ENCODE data around the gene APC2.

APC2 gene

DNA sequence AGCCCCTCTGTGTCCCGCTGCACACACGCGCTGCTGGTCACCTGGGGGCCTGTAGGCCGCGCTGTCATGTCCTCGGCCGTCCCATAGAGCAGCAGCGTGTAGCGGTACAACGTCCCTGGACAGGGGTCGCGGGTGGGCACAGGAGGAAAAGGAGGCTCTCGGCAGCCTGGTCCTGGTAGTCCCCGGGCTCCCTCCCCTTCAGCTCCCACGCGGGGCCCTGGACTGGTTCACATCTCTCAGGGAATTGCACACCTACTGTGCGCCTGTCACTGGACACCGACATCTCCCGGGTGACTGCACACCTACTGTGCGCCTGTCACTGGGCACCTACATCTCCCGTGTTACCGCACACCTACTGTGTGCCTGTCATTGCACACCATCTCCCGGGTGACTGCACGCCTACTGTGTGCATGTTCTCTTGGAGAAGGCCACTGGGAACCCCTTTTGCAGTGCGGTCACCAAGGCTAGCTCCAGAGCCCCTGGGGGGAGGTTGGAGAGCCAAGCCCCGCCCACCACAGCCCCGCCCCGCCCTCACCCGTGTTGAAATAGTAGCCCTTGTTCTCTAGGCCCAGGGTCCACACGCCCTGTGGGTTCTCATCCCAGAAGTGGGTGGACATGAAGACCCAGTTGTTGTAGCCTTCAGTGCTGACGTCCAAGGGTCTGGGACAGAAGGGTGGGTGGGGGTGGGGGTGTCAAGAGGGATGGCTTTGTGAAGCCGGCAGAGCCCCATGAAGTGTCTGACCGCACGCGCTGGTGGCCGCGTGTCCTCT lies 32.6 kb downstream of the APC2 start:
- no peak for DNase-seq

DNA sequence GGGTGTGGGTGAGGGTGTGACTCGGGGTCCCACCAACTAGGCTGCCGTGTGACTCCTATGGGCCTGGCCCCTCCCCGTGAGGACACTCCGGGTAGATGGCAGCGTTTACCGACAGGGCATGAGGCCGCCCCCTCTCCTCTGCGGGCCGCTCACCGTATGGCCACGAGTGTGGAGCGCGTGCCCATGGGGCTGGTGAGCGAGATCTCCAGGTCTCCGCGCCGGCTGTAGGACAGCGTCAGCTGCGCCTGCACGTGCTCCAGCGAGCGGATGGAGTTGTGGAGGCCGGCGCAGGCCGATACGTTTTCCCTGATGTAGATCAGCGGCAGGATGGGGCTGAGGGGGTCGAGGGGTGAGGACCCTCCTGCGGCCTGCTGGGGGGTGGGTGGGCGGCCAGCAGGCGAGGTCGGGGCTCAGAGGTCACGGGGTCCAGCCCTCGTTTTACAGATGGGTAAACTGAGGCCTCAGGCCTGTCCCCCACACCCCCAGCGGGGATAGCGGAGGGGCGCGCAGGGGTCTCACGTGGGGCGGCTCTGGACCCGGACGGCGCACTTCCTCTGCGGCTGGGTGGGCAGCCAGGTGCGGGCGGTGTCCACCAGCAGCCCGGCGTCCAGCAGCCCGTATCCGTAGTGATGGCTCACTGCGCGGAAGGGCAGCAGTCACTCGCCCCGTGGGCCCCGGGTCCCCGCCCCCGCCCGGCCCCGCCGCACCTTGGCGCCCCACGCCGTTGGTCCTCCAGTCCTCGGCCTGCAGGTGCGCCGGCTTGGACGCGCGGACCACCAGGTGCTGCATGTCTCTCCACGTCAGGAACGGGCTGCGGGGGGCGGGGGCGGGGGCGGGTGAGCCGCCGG lies 33.4 kb downstream of the APC2 start:
- no peak for DNase-seq

GRCh38 chr19:1483979-1484428 lies 34.1 kb downstream of the APC2 start:
- no peak for DNase-seq

DNA sequence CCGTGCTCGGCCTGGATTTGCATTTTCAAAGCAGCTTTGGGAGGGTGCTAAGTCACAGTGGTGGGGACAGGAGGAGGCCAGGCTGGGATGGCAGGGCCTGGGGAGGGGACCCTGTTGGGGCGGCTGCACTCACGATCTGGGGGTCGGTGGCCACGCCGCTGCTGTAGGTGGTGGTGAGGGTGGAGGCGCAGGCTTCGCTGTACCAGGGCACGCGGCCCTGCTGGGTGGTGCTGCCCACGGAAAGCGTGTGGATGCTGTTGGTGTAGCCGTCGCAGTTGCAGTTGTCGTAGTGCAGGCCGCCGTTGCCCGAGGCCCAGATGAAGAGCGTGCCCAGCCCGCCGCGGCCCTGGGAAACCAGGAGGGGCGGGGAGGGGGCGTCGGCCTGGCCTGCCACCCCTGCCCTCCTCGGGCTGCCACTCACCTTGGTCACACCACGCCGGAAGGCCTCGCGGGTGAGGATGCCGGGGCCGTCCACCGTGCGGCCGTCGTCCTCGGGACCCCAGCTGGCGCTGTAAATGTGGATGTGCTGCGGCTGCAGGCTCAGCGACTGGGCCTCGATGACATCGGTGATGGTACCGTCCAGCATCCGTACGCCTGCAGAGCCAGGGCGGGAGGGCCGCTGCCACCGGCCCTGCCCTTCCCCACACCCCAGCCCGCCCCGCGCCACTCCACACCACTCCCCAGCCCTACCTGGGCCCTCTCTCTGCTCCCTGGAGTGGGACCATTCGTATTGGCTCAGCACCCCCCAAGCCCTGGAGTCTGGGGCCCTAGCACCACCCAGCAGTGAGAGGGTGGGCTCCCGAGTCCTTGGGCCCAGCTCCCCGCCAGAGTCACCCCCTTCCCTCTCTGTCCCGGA lies 37.0 kb downstream of the APC2 start:
- no peak for DNase-seq

- no peak for DNase-seq
Observed at GRCh38 chr19:1487576-1488281, 37.8 kb downstream of the APC2 start.

DNA sequence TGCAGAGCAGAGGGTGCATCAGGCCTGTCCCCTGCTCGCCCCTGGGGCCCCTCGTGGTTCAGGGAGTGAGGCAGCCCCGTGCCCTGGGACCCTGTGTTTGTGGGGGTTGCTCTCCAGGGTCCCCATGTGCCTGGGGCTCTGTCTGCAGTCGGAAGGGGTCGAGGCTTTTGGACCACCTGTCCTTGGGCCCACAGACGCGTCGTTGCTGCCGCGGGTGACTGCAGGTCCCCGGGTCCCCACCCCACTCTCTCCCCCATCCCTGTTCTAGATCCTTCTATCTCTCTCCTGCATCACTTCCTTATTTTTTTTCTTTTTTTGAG lies 38.3 kb downstream of the APC2 start:
- no peak for DNase-seq

- DNase-seq, result no peak
Observed at GRCh38 chr19:1489463-1490310, 39.8 kb downstream of the APC2 start.

DNA sequence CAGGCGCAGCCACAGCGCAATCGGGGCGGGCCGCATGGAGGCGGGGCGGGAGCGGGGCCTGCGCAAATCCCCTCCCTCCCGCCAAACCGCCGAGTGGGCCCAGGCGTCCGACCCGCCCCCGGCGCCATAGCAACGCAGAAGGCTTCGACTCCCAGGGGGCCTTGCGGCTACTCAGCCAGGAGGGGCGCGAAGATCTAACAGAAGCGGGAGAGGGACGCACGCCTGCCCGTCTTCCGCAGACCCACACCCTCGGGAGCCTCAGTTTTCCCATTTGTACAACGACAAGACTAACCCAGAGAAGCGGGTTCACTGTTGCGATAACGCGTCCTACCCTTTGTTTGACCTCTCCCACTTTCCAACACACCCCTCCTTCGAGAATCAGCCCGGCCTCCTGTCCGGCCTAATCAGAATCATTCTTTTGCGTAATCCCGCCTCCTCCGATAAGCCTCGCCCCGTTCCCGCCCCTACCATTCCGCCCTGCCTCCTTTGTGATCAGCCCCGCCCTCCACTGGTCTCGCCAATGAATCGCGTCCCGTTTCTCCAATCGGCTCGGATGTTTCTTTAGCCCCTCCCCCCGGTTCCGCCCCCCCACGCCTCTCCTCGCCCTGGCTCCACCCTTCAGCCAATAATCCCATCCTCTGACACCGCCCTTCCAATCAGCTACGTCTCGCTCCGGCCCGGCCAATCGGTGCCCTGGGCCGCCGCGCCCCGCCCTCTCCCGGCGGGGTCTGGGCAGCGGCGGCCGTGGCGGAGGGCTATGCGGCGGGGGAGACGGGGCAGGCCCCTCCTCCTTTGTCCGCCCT lies 40.6 kb downstream of the APC2 start, which contains the start of gene PCSK4:
Gene PCSK4 (minus strand): TSS at position 40 of the 803 bp plus-strand sequence. CDS start 4 bp downstream, at position 36.
- peak; percentile 99 to 100 for DNase-seq

- DNase-seq, result no peak
Observed at GRCh38 chr19:1491114-1491848, 41.4 kb downstream of the APC2 start, which contains the start of gene REEP6. REEP6 (plus strand) TSS chr19:1491181; CDS start chr19:1491270, 89 bp downstream.

DNA sequence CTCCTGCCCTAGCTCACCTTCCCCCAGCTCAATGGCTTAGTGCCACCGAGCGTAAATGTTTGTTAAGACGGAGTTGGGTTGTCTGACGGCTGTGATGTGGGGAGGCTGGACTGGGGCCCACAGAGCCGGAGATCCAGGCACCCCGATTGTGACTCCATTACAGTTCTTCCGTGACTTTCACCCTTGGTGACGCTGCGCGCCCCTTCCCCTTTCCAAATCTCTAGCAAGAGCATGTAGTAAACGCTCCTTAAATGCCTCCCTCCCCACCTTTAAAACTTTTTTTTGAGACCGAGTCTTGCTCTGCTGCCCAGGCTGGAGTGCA lies 41.9 kb downstream of the APC2 start:
- DNase-seq, result no peak

GRCh38 chr19:1492474-1493006 lies 42.6 kb downstream of the APC2 start:
- no peak for DNase-seq

GRCh38 chr19:1494115-1494815 lies 44.3 kb downstream of the APC2 start:
- no peak for DNase-seq

- DNase-seq, result no peak
Observed at GRCh38 chr19:1495051-1495798, 45.3 kb downstream of the APC2 start.

DNA sequence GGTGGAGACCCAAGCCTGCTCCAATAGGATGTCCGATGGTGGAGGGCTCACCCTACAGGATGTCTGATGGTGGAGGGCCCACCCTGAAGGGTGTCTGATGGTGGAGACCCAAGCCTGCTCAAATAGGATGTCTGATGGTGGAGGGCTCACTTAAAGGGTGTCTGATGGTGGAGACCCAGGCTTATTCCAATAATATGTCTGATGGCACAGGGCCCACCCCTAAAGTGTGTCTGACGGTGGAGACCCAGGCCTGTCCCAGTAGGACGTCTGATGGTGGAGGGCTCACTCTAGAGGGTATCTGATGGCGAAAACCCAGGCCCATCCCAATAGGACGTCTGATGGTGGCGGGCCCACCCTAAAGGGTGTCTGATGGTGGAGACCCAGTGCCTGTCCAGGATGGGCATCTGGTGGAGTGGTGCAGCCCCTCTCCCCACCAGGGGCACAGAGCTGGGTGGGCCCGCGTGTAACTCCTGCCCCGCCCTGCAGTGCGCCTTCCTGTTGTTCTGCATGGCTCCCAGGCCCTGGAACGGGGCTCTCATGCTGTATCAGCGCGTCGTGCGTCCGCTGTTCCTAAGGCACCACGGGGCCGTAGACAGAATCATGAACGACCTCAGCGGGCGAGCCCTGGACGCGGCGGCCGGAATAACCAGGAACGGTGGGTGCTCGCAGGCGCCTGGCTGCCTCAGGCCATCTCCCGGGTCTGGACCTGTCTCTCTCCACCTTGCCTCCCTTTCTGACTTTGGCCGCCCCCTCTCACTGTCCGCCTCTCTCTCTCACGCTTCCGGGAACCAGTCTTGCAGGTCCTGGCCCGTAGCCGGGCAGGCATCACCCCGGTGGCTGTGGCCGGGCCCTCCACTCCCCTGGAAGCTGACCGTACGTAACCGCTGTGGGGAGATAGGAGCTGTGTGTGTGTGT lies 46.1 kb downstream of the APC2 start:
- no peak for DNase-seq

GRCh38 chr19:1496714-1497577 lies 47.0 kb downstream of the APC2 start:
- DNase-seq, result no peak
